Spinal cord (tissue), 10 donors: Measurements from ENCODE around the gene FLNB. TPM values are rescaled to one million over a fixed set of nuclear protein-coding genes. Genes with fewer than 3 reads are reported as not detected.
A peak's percentile ranks its signal among the peaks of the same experiment; 100 is the strongest.

Experiments
- DNase-seq, 6 donors: peaks; one replicate each; pipeline versions ENCODE4 v3.0.0 to v3.0.0-alpha.2; 2013 to 2015; ENCODE audit warnings: low spot score in 6 of 6, low read depth in 4 of 6
- H3K27ac ChIP-seq: one replicate; pipeline ENCODE4 v1.5.1; 2013; ENCODE audit warnings: low read depth, low read length, control low read depth
- H3K27me3 ChIP-seq: one replicate; pipeline ENCODE4 v1.6.1; 2013; ENCODE audit warnings: low read length; ENCODE audit not compliant: control insufficient read depth, insufficient read depth
- H3K36me3 ChIP-seq: one replicate; pipeline ENCODE4 v1.6.1; 2013; ENCODE audit warnings: low read length; ENCODE audit not compliant: control insufficient read depth, insufficient read depth
- H3K4me1 ChIP-seq: one replicate; pipeline ENCODE4 v1.6.1; 2013; ENCODE audit warnings: low read length; ENCODE audit not compliant: control insufficient read depth, insufficient read depth
- H3K4me3 ChIP-seq: one replicate; pipeline ENCODE4 v1.5.1; 2013; ENCODE audit warnings: low read depth, low read length, control low read depth
- H3K9me3 ChIP-seq: one replicate; pipeline ENCODE4 v1.6.1; 2013; ENCODE audit warnings: low read length; ENCODE audit not compliant: control insufficient read depth, insufficient read depth
- WGBS: methylation state at CpG from one replicate; pipeline ENCODE4 v1.1.5; 2013; ENCODE audit warnings: missing lambda C conversion rate; ENCODE audit not compliant: insufficient coverage; 5-methylcytosine and 5-hydroxymethylcytosine counted together
- polyA plus RNA-seq, 2 donors: library from polyadenylated mRNA; unstranded; fragments of 120-200 nt; gene quantifications; one replicate each; pipeline ENCODE4 v1.2.1, GENCODE V29; 2013; ENCODE audit not compliant: insufficient read length in 2 of 2
- total RNA-seq, 2 donors: library from RNA; depleted of rRNA in 1 of 2; stranded (reverse); fragments of 120-200 nt in 1 of 2; fragments of >200 nt in 1 of 2; gene quantifications; one replicate each; pipeline versions ENCODE4 v1.2.3 to v1.2.4, GENCODE V29; 2013 to 2014
- donor health status: healthy.

FLNB gene
- total and polyA plus RNA-seq, 4 donors = 46.1 to 251 (median 74.7) TPM

DNA sequence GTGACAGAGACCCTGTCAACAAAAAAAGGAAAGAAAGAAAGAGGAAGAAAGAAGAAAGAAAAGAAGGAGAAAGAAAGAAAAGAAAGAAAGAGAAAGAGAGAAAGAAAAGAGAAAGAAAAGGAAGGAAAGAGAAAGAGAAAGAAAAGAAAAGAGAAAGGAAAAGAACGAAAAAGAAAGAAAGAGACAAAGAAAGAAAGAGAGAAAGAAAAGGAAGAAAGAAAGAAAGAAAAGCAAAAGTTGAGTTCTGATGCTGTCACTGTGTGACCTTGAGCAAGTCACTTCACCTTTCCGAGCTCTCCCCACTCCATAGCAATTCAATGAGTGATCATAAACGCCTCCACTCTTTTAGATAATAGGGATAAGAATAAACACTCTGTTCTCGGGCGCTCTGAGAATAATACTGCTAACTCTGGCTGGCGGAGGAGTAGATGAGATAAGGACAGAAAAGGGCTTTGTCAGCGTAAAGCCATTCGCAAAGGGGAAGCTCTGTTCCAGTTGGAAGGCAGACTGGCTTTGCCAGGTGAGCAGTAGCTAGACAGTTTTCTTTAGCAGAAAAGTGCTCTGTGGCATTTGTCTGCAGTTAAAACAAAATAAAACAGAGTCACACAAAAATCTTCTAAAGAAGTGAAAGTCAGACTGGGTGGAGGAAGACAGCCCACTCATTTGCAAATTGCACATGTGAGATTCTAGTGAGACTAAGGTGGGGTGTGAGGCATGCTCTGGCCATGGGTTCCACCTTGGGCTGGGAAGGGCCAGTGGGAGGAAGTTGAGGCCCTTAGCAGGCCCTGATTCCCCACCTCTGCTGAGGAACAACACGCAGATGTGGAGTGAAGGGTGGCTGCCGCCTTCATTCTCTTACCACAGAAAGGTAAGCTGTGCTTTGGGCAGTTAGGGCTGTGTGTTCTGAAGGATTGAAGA is 9.6 kb upstream of the FLNB start:
- H3K9me3 ChIP-seq = no peaks in the 10 kb centered on the region
- peak in 1 of 6 donors; percentile 38 for DNase-seq
- 44% methylated on average over 4 of the region's 10 CpGs for WGBS
- no peaks in the 10 kb centered on the region for H3K36me3 ChIP-seq
- no peak overlapping the region for H3K27ac ChIP-seq
- H3K4me1 ChIP-seq = peaks cover 4% of the 10 kb centered on the region
- H3K27me3 ChIP-seq = no peaks in the 10 kb centered on the region
- H3K4me3 ChIP-seq = no peak overlapping the region

GRCh38 chr3:57999417-58000115 is 8.7 kb upstream of the FLNB start:
- no peaks in the 10 kb centered on the region for H3K36me3 ChIP-seq
- H3K27ac ChIP-seq = no peak overlapping the region
- DNase-seq = no peak
- 92% methylated on average over 2 of the region's 11 CpGs for WGBS
- H3K27me3 ChIP-seq = no peaks in the 10 kb centered on the region
- H3K4me1 ChIP-seq = peaks cover 4% of the 10 kb centered on the region
- no peak overlapping the region for H3K4me3 ChIP-seq
- no peaks in the 10 kb centered on the region for H3K9me3 ChIP-seq

GRCh38 chr3:58000306-58001085 is 7.7 kb upstream of the FLNB start:
- DNase-seq = no peak
- WGBS = 93% methylated on average over 5 of the region's 7 CpGs
- Histone ChIP-seq H3K4me3 (no peak overlapping the region), H3K27me3 (no peaks in the 10 kb centered on the region), H3K4me1 (peaks cover 4% of the 10 kb centered on the region), H3K9me3 (no peaks in the 10 kb centered on the region), H3K27ac (no peak overlapping the region), H3K36me3 (no peaks in the 10 kb centered on the region)

DNA sequence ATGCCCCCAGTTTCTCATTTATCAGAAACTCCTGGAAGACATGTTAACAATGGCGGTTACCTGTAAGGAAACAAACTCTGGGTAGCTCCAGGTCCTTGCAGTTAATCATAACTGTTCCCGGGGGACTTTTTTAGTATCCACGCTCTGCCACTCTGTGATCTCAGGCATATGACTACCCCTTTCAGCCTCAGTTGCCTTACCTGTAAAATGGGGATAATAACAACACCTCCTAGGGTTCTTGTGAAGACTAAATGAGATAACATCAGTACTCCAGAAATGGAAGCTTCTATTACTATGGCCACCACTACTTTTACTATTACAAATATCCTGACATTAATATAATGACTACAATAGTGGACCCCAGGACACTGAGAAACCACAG is 7.1 kb upstream of the FLNB start:
- no peak for DNase-seq
- no peaks in the 10 kb centered on the region for H3K36me3 ChIP-seq
- H3K4me3 ChIP-seq = no peak overlapping the region
- H3K4me1 ChIP-seq = peaks cover 4% of the 10 kb centered on the region
- H3K27ac ChIP-seq = no peak overlapping the region
- H3K9me3 ChIP-seq = no peaks in the 10 kb centered on the region
- 68% methylated on average over 3 of the region's 3 CpGs for WGBS
- no peaks in the 10 kb centered on the region for H3K27me3 ChIP-seq

DNA sequence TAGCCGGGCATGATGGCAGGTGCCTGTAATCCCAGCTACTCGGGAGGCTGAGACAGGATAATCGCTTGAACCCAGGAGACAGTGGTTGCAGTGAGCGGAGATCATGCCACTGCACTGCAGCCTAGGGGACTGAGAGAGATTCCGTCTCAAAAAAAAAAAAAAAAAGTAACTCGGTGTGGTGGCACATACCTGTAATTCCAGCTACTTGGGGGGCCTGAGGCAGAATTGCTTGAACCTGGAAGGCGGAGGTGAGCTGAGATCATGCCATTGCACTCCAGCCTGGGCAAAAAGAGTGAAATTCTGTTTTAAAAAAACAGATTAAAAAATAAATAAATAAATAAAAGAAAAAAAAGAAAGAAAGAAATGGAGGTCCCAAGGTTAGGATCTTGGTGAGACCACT is 6.2 kb upstream of the FLNB start:
- Histone ChIP-seq H3K27ac (no peak overlapping the region), H3K27me3 (no peaks in the 10 kb centered on the region), H3K4me1 (peaks cover 4% of the 10 kb centered on the region), H3K4me3 (no peak overlapping the region), H3K36me3 (no peaks in the 10 kb centered on the region), H3K9me3 (no peaks in the 10 kb centered on the region)
- no peak for DNase-seq
- WGBS = 89% methylated on average over 5 of the region's 7 CpGs

- no peaks in the 10 kb centered on the region for H3K27me3 ChIP-seq
- H3K36me3 ChIP-seq = no peaks in the 10 kb centered on the region
- H3K27ac ChIP-seq = no peak overlapping the region
- H3K4me1 ChIP-seq = peaks cover 7% of the 10 kb centered on the region
- no peak overlapping the region for H3K4me3 ChIP-seq
- no peak for DNase-seq
- 80% methylated on average over 5 of the region's 5 CpGs for WGBS
- H3K9me3 ChIP-seq = no peaks in the 10 kb centered on the region
These were observed 5.1 kb upstream of the FLNB start for GRCh38 chr3:58003093-58003492.

DNA sequence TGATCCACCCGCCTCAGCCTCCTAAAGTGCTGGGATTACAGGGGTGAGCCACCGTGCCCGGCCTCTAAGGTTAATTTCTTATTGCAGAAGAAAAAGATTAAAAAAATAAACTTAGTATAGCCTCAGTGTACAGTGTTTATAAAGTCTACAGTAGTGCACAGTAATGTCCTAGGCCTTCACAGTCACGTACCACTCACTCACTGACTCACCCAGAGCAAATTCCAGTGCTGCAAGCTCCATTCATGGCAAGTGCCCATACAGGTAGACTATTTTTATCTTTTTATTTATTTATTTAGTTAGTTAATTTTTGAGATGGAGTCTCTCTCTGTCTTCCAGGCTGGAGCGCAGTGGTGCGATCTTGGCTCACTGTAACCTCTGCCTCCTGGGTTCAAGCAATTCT is 3.2 kb upstream of the FLNB start:
- no peak for DNase-seq
- no CpG with 5 or more reads among the region's 6 CpGs for WGBS
- H3K4me1 ChIP-seq = peaks cover 16% of the 10 kb centered on the region
- no peaks in the 10 kb centered on the region for H3K36me3 ChIP-seq
- no peak overlapping the region for H3K4me3 ChIP-seq
- no peaks in the 10 kb centered on the region for H3K9me3 ChIP-seq
- H3K27me3 ChIP-seq = no peaks in the 10 kb centered on the region
- H3K27ac ChIP-seq = no peak overlapping the region

- H3K4me1 ChIP-seq = peaks cover 22% of the 10 kb centered on the region
- no peaks in the 10 kb centered on the region for H3K36me3 ChIP-seq
- H3K27ac ChIP-seq = no peak overlapping the region
- no peaks in the 10 kb centered on the region for H3K27me3 ChIP-seq
- no peak overlapping the region for H3K4me3 ChIP-seq
- no peak for DNase-seq
- WGBS = 29% methylated on average over 1 of the region's 2 CpGs
- H3K9me3 ChIP-seq = no peaks in the 10 kb centered on the region
These were observed 2.6 kb upstream of the FLNB start for GRCh38 chr3:58005669-58006068.

GRCh38 chr3:58006661-58007060 is 1.6 kb upstream of the FLNB start:
- H3K27ac ChIP-seq = no peak overlapping the region
- H3K9me3 ChIP-seq = no peaks in the 10 kb centered on the region
- no peaks in the 10 kb centered on the region for H3K27me3 ChIP-seq
- no peak overlapping the region for H3K4me3 ChIP-seq
- H3K36me3 ChIP-seq = no peaks in the 10 kb centered on the region
- H3K4me1 ChIP-seq = peaks cover 30% of the 10 kb centered on the region
- no peak for DNase-seq
- 81% methylated on average over 5 of the region's 6 CpGs for WGBS
